Panc1 (cell line): ENCODE data around the gene HUS1. TPM values are rescaled to one million over a fixed set of nuclear protein-coding genes. Genes with fewer than 3 reads are reported as not detected.

Experiments
- ATAC-seq: fragments of 200-7000 bp; cut with Tn5 transposase; 2 replicates; pipeline ENCODE4 v1.9.1; 2020; ENCODE audit warnings: mild to moderate bottlenecking, moderate library complexity
- BruUV-seq: library from RNA; stranded (reverse); fragments of 400-500 nt; replicated peaks from 2 replicates; lab custom pipeline; 2021; lab: Mats Ljungman, UMichigan
- CTCF ChIA-PET: fragments of 300-600 bp; sonication (Branson Sonifier 250); formaldehyde crosslinking; loops from one replicate; lab custom pipeline; 2022; ENCODE audit warnings: antibody characterized with exemption; lab: Charles Lee
- POLR2A ChIA-PET: fragments of 300-600 bp; sonication (Branson Sonifier 250); formaldehyde crosslinking; loops from one replicate; lab custom pipeline; 2022; ENCODE audit warnings: antibody characterized with exemption; lab: Charles Lee
- DNase-seq: peaks from one replicate; pipeline ENCODE4 v3.0.0-alpha.2; 2010; ENCODE audit warnings: low read depth, low spot score
- H3K27ac ChIP-seq: 2 replicates; pipeline ENCODE4 v1.5.1; 2011; ENCODE audit warnings: mild to moderate bottlenecking, low read length, inconsistent platforms
- H3K27me3 ChIP-seq: fragments of 200-500 bp; sonication (Bioruptor generic); 2 replicates; pipeline ENCODE4 v1.6.0; 2014; ENCODE audit warnings: low read length, inconsistent platforms; ENCODE audit not compliant: control insufficient read depth, insufficient read depth
- H3K36me3 ChIP-seq: fragments of 200-500 bp; sonication (Bioruptor generic); 2 replicates; pipeline ENCODE4 v1.5.1; 2014; ENCODE audit warnings: inconsistent platforms, mild to moderate bottlenecking, low read length, moderate library complexity; ENCODE audit not compliant: control insufficient read depth, insufficient read depth
- H3K4me1 ChIP-seq: 2 replicates; pipeline ENCODE4 v1.5.1; 2011; ENCODE audit warnings: inconsistent platforms, mild to moderate bottlenecking, low read length, moderate library complexity; ENCODE audit not compliant: control insufficient read depth, insufficient read depth
- H3K4me3 ChIP-seq, 2 experiments: 2 replicates each; pipeline ENCODE4 v1.5.1; 2011 to 2012; ENCODE audit warnings: low read depth in 2 of 2, low read length in 2 of 2, mild to moderate bottlenecking in 2 of 2, inconsistent platforms in 1 of 2, moderate library complexity in 1 of 2
- H3K9me3 ChIP-seq: fragments of 200-500 bp; sonication (Bioruptor generic); 2 replicates; pipeline ENCODE4 v1.5.1; 2014; ENCODE audit warnings: low read depth, mild to moderate bottlenecking, inconsistent platforms, low read length, moderate library complexity; ENCODE audit not compliant: control insufficient read depth, insufficient read depth
- CTCF ChIP-seq: fragments of 450-650 bp; IDR thresholded peaks from 2 replicates; pipeline ENCODE4 v1.5.1; 2017; ENCODE audit warnings: mild to moderate bottlenecking
- POLR2AphosphoS5 ChIP-seq: IDR thresholded peaks from 2 replicates; pipeline ENCODE4 v1.6.1; 2012; ENCODE audit warnings: mild to moderate bottlenecking, low read depth, low read length, moderate library complexity
- REST ChIP-seq, 2 experiments: IDR thresholded peaks; 2 replicates each; pipeline ENCODE4 v1.6.1; 2011 to 2012; ENCODE audit warnings: low read depth in 2 of 2, control low read depth in 1 of 2, low read length in 1 of 2, mild to moderate bottlenecking in 1 of 2, moderate library complexity in 1 of 2; ENCODE audit not compliant: insufficient read depth in 1 of 2
- SIN3A ChIP-seq: IDR thresholded peaks from 2 replicates; pipeline ENCODE4 v1.6.1; 2012; ENCODE audit warnings: low read depth, mild to moderate bottlenecking, low read length, moderate library complexity, borderline replicate concordance; ENCODE audit not compliant: insufficient read depth
- TCF7L2 ChIP-seq: IDR thresholded peaks from 2 replicates; pipeline ENCODE4 v1.6.1; 2011; ENCODE audit warnings: mild to moderate bottlenecking, low read depth, low read length, inconsistent platforms
- in situ Hi-C: cut with HindIII; loops from 2 replicates; pipeline ENCODE4 v1.10.0; 2016; ENCODE audit warnings: low sequenced_read_pairs, low pct_unique_long_range_greater_than_20kb
- intact Hi-C: fragments of 100-400 bp; cut with micrococcal nuclease; formaldehyde crosslinking; loops from one replicate; pipeline ENCODE4 v1.10.0; 2022; ENCODE audit not compliant: unreplicated experiment
- total RNA-seq: library from RNA; stranded (reverse); gene quantifications from one replicate; pipeline ENCODE4 v1.2.1, GENCODE V29; 2021; ENCODE audit not compliant: unreplicated experiment

Gene HUS1
- total RNA-seq, 1 experiment from 2014 or later, result 72.7 TPM

- ChIA-PET POLR2A (no interaction called here), CTCF (no interaction called here)
- BruUV-seq, result no TSS peak
- intact Hi-C loops (no loop called here), in situ Hi-C loops (no loop called here)
- no peak overlapping the region for H3K4me3 ChIP-seq
- TF ChIP-seq TCF7L2, result no peak
- no peak for TF ChIP-seq POLR2AphosphoS5
- peaks cover 14% of the 10 kb centered on the region for H3K4me1 ChIP-seq
- DNase-seq, result no peak
- ATAC-seq, result peak; percentile 59
- no peaks in the 10 kb centered on the region for H3K27me3 ChIP-seq
- no peaks in the 10 kb centered on the region for H3K9me3 ChIP-seq
- H3K27ac ChIP-seq, result peak overlapping the region; percentile 48; the same call in 1 of the 2 replicates
- H3K36me3 ChIP-seq, result no peaks in the 10 kb centered on the region
Measured at GRCh38 chr7:47932016-47932415, 47.4 kb downstream of the HUS1 start.

- no peaks in the 10 kb centered on the region for H3K27me3 ChIP-seq
- in situ Hi-C loops (no loop called here), intact Hi-C loops (no loop called here)
- H3K27ac ChIP-seq, result peak overlapping the region; percentile 48; the same call in 1 of the 2 replicates
- POLR2A ChIA-PET, result no interaction called here
- H3K36me3 ChIP-seq, result no peaks in the 10 kb centered on the region
- DNase-seq (no peak), ATAC-seq (peak; percentile 22; the same call in 1 of the 2 replicates)
- CTCF ChIA-PET, result no interaction called here
- peaks cover 7% of the 10 kb centered on the region for H3K4me1 ChIP-seq
- no peaks in the 10 kb centered on the region for H3K9me3 ChIP-seq
- TF ChIP-seq REST (IDR thresholded peaks at IDR 0.05; ENCODE audit: insufficient read depth in 1 of 2, low read depth in 2 of 2, low read length in 1 of 2), result no peak
- no peak for TF ChIP-seq TCF7L2
- TF ChIP-seq CTCF, result no peak
- H3K4me3 ChIP-seq, result no peak overlapping the region
- no TSS peak for BruUV-seq
Measured at GRCh38 chr7:47931005-47932004, 48.1 kb downstream of the HUS1 start.

GRCh38 chr7:47924266-47924665 is 55.1 kb downstream of the HUS1 start:
- ChIA-PET POLR2A (no interaction called here), CTCF (no interaction called here)
- no TSS peak for BruUV-seq
- ATAC-seq (no peak), DNase-seq (no peak)
- Histone ChIP-seq H3K4me1 (no peaks in the 10 kb centered on the region), H3K27me3 (no peaks in the 10 kb centered on the region), H3K27ac (no peak overlapping the region), H3K4me3 (no peak overlapping the region), H3K9me3 (no peaks in the 10 kb centered on the region), H3K36me3 (no peaks in the 10 kb centered on the region)
- TF ChIP-seq POLR2AphosphoS5 (no peak), TCF7L2 (no peak), CTCF (no peak), REST (IDR thresholded peaks at IDR 0.05; ENCODE audit: insufficient read depth in 1 of 2, low read depth in 2 of 2, low read length in 1 of 2) (no peak), SIN3A (no peak)
- in situ Hi-C loops (no loop called here), intact Hi-C loops (no loop called here)
